NCI-H226 (cell line): ENCODE data around the gene MFN2.
"Not testable (repeated sequence)": the region's sequence is repeated elsewhere in the genome, so short reads cannot be mapped to it uniquely, and the experiment has no call there.

Experiments used
- DNase-seq: peaks from one replicate; pipeline ENCODE4 v3.0.0-alpha.2; 2015

MFN2 gene

DNA sequence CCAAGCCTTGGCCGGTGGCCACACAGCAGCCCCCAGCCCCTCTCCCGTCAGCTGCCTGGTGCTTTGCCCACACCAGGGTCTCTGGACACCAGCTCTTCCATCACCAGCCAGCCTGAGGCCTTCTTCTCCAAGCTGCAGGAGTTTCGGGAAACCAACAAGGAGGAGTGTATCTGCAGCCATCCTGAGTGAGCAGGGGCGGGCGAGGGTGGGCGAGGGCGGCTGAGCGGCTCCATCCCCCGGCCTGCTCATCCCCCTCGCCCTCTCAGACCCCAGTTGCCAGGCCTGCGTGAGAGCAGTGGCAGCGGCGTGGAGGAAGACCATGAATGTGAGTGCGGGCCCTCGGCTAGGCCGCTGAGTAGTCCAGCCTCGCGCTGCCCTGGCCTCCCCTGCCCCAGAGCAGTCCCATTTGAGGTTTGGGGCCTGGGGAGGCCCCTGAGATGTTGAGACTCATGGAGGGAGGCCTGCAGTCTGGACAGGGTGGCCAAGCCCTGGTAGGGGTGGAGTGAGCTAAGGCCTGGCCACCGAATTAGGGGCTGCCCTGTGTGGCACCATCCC is 48.8 kb downstream of the MFN2 start:
- no peak for DNase-seq

DNA sequence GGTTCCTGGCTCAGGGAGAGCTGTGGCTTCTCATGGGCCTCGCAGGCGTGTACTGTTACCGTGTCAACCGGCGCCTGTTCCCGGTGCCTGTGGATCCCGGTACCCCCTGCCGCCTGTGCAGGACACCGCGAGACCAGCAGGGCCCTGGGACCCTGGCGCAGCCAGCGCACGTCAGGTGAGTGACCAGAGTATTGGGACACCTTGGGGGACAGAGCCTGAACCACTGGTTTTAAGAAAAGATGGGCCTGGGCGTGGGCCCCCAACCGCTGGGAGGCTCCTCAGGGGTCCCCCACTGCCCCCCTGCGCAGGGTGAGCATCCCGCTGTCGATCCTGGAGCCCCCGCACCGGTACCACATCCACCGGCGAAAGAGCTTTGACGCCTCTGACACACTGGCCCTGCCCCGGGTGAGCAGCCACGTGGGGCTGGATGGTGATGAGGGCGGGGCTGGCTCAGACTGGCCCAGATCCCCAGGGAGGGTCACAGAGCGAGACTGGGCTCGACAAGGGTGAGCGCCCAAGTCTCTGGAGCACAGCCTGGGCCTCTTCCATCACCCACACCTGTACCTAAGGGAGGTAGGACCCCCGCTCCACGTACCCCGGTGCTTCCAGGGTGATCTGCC is 49.6 kb downstream of the MFN2 start:
- DNase-seq, result no peak

DNA sequence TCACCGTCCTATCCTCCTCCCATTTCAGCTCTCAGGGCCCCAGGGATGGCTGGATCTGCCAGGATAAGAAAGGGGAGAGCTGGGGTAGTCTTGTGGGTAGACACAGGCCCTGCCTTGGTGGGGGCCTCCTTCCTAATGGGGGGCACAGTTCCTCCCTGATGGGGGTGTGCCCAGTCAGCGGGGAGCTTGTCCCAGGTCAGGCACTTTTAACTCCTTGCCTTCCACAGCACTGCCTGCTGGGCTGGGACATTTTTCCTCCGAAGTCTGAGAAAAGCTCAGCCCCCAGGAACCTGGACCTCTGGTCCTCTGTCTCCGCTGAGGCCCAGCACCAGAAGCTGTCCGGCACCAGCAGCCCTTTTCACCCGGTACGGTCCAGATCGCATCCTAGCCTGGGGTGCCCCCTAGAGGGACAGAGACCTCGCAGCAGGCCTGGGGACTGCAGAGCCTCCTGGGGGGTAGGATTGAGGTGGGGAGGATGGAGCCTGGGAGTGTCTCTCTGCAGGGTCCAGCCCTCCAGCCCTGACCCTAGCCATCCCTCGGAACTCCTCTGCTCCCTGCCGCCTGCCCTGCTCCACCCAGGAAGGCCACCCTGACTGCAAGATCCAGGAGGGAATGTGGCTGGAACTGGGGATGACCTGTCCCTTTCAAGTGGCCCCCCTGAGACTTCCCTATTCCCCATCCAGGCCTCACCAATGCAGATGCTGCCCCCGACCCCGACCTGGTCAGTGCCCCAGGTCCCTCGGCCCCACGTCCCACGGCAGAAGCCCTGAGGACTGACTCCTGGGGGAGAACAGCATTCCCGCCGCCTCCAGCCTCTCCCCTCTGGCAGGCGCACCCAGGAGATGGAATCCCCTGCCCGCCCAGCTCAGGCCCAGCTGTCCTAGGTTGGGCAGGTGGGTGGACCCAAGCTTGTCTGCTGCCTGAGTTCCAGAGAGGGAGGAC is 51.1 kb downstream of the MFN2 start:
- DNase-seq, result no peak

DNA sequence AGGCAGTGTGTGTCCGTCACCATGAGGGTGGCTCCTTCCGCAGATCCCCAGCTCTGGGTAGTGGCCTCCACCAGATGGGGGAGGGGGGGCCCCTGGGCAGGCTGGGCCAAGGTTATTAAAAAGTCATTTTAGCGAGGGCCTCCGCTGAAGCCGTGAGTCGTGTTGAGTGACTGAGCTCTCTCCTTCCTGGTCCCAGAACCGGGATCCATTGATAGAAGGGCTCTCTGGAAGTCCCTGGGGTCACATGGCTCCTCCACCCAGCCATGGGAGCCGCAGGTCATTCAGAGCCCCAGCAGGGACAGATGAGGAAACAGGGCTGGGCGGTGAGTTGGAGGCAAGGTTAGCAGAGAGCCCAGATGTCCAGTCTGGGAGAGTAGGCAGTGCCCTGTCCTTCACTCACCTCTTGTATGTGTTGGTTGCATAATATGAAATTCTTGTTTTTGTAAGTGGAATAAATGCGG is 51.9 kb downstream of the MFN2 start:
- no peak for DNase-seq

DNA sequence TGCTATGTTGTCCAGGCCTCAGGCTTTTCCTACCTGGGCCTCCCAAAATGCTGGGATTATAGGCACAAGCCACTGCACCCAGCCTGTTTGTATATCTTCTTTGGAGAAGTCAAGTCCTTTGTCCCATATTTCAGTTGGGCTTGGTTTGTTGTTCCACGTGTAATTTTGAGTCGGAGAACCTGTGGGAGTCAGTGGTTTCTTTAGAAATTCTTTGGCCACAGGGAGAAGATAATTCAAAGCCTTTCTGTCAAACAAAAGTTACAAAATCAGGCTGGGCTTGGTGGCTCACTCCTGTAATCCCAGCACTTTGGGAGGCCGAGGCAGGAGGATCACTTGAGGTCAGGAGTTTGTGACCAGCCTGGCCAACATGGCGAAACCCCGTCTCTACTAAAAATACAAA is 53.2 kb downstream of the MFN2 start:
- not testable (repeated sequence) for DNase-seq

DNA sequence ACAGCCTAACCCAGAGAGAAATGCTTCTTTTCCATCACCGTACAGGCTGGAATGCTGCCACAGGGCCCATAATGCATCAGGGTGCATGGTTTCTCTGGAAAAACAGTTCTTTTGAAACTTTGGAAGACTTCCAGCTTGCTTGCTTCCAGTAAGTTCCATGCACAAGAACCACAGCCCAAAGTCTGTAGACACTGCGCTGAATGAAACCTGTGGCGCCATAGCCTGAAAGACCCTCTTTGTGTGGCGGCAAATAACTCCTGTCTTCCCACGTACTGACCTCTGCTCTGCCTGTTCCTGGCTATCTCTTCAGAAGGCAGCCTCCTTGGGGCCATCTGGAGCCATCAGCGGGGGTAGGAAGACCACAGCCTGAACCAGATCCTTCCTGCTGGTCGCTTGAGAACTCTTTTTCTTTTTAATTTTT is 54.1 kb downstream of the MFN2 start:
- DNase-seq, result no peak

DNA sequence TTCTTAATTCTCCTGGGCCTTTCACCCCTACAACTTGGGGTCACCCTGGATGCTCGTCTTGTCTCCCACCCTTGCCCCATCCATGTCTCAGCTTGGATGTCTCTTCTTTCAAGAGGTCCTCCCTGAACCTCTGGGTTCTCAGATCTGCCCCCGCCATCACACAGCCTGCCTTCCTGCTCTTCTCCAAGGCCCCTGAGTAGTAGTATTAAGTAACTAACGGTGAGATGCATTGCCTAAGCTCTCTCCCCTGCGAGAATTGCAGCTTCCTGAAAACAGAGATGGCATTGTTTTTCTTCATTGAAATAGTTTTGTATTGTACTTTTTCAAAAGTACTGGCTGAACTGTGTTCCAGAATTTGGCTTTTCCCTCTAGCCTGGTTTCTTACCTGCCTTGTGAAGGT is 55.1 kb downstream of the MFN2 start:
- DNase-seq, result no peak

DNA sequence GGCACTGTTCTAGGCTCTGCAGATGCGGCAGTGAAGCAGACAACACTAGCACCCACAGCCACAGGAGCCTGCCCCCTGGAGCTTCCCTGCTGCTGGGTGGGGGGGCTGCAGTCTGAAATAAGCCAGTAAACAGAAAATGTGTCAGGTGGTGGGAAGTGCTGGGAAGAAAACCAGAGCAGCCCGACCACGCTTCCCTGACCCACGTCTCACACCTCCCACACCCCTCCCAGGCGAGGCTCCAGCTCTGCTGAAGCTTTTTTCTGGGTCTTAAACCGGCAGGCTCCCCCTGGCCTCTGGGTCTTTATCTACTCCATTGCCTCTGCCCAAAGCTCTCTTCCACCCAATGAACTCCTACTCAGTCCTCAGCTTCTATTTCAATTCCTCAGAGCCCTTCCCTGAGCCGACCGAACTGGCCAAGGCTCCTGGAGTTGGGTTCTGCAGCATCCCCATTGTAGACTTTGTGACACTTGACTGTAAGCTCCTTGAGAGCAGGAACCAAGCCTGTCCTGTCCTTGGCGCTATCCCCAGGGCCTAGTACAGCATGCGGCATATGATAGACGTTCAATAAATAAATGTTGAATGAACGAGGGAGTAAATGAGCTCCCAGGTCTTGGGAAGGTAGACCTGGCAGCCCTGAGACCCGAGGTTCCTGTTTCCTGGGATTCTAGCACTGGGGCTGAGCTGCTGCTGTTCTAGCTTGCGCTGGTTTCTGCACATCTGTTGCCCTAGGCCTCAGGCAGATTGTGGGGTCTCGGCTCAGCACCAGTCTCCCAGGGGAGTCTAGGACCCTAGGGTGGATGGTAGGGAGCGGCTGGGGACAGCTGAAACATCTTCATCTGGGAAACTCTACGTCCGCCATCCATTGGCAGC is 57.5 kb downstream of the MFN2 start:
- no peak for DNase-seq

DNA sequence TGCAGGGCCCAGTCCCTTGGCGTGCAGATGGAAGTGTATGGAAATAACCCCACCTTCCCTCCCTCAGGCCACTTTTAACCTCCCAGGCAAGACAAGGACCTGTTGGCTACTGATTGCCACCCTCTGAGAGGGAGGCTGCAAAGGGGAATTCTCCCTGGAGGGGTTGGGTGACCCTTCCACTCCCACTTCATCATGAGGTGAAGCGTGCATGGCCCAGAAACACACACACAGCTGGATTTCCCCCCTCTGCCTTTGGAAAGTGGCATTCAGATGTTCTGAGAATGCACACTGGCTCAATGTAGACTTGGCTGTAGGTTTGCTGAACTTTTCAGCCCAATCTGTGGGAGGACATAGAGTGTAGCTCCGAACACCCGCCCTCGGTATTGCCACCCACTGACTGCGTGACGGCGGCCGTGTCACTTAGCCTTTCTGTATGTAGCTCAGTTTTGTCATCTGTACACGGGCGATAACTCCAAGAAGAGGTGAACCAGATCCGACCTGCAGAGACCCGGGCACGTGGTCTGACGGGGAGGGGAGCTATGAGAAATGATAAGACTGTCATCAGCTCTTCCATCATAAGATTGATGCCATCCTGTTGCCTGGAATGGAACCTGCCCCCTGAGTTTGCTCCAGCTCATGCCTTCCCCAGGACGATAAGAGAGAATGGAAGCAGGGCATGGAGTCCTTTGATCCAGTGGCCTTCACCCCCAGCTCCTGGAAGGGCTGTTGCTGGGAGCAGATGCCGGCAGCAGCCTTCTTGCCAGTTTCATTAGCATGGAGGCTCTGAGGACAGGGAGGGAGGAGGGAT is 58.3 kb downstream of the MFN2 start:
- peak; percentile 88 for DNase-seq

DNA sequence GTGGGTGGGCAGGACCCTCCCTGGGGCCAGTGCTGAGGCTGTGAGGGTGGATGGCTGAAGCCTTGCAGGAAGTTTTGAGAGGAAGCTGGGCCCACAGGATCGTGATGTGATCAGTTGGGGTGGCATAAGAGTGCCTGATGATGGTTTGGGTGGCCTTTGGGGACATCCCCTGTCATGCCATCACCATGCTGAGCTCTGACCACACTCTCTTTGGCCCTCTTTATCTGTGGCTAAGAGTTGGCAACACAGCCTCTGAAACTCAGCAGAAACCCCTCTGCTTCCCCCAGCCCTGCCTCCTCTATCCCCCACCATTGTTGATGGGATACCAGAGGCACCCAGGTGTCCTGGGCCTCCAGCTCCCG is 58.9 kb downstream of the MFN2 start:
- no peak for DNase-seq

DNA sequence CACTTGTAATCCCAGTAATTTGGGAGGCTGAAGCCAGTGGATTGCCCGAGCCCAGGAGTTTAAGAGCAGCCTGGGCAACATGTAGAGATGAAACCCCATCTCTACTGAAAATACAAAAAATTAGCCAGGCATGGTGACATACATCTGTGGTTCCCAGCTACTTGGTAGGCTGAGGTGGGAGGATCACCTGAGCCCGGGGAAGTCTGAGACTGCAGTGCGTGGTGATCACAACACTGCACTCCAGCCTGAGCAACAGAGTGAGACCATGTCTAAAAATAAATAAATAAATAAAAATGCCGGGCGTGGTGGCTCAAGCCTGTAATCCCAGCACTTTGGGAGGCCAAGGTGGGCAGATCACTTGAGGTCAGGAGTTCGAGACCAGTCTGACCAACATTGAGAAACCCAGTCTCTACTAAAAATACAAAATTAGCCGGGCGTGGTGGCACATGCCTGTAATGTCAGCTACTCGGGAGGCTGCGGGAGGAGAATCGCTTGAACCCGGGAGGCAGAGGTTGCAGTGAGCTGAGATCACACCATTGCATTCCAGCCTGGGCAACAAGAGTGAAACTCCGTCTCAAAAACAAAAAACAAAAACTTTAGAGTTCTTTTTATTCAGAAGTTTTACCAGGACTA is 59.7 kb downstream of the MFN2 start:
- not testable (repeated sequence) for DNase-seq

DNA sequence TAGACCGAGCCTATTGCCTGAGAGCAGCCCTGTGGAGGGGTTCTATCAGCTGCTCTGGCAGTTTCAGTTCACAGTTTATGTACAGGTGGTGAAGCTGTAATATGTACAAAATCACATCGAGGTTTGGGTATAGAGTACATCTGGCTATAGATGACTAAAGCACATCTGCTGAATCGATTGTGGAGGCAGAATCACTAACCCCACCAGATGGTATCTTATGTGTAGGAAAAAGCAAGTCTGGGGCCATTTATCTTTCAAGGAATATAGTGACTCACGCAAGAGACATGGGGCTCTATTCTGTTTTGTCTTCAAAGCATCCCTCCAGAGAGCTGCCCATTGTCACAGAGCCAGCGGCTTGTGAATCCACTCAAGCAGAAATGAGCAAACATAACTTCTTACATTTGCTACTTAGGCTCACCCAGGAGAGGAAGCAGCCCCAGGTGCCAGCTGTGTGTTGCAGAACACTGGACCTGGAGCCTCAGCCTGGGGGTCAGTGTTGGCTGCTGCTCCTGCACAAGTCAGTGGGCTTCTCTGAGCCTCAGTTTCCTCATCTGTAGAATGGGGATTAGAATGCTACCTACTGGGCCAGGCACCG is 60.3 kb downstream of the MFN2 start:
- DNase-seq, result no peak

DNA sequence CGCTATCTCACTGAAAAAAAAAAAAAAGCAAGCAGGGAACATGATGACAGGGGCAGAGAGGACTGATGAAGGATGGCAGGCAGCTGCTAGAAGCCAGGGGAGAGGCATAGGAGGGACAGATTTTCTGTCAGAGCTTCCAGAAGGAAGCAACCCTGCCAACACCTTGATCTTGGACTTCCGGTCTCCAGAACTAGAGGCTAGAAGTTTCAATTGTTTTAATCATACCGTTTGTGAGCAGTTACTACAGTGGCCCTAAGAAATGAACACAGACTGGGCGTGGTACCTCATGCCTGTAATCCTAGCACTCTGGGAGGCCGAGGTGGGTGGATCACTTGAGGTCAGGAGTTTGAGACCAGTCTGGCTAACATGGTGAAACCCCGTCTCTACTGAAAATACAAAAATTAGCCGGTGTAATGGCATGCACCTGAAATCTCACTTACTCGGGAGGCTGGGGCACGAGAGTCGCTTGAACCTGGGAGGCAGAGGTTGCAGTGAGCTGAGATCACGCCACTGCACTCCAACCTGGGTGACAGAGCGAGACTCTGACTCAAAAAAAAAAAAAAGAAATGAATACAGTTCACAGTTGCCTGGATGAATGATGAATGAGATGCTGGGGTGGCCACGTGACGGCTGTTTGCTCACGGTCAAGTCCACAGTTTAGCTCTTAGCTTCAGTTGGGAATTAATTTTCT is 64.1 kb downstream of the MFN2 start:
- DNase-seq, result not testable (repeated sequence)

DNA sequence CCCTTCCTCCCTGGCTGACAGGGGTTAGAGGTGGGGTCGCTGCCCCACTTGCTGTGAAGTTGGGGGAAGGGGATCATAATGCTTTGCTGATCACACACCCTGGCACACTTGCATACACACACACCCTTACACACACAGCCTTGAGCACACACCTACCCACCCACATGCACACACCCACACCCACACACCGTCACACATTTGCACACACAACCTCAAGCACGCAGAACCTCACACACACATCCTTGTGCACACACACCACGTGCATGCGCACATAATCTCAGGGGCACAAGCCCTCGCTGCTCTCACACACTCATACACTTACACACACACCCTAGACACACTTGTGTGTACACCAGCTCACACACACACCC is 66.5 kb downstream of the MFN2 start:
- no peak for DNase-seq

DNA sequence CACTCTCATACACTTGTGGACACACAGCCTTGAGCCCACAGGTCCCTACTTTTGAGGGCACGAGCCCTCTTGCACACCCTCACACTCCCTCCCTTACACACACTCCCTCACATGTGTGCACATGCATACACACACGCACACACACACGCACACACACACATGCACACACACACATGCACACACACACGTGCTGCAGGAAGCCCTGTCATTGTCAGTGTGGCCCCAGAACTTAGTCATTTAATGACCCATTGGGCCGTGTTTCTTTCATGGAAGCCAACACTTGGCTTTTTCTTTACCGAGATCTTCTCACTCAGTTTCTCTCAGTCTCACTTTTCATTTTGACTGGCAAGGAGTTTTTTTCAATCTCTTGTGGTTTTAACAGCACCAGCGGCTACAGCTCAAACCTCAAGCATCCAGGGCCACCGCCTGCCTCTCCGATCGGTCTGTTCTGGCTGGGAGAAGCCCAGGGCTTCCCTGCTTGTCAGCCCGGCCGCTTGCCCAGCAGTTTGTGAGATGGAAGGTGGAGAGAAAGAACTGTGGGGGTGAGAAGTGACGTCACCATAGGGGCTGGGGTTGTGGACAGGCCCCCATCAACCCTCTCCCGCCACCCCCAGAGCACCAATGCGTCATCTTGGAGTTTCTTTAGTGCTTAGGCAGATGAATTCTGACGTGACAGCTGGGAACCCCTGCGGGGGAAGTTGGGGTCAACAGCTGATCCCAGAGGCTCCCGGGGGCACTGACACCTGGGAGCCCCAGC is 67.1 kb downstream of the MFN2 start:
- DNase-seq, result no peak

DNA sequence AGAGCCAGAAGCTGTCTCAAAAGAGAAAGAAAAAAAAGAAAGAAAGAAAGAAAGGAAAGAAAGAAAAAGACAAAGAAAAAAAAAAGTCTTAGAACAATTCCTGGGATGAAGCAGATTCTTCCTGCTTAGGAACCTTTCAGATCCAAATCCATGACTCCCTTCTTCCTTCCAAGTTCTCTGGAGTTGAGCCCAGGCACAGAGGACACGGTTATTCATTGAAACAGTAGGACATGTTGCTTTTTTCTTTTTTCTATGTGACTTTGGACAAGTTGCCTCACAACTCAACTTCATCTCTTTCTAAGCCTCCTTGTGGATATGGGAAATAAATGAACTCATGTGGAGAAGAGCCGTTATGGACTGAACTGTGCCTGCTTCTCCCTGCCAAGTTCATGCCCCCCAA is 68.1 kb downstream of the MFN2 start:
- no peak for DNase-seq

DNA sequence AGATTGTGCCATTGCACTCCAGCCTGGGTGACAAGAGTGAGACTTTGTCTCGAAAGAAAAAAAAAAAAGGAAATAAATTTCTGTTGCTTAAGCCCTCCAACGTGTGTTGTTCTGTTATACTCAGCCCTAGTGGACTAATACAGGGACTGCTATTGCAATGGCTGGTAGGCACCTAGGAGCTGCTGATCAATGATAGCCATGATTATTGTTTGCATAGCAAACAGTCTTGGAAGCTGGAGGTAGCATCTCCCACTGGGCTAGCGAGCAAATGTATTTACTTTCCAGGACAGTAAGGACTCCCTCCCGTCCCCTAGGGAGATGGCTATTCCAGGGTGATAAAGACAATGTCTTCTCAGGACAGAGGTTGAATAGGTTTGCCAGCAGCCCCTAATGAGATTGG is 69.4 kb downstream of the MFN2 start:
- no peak for DNase-seq

DNA sequence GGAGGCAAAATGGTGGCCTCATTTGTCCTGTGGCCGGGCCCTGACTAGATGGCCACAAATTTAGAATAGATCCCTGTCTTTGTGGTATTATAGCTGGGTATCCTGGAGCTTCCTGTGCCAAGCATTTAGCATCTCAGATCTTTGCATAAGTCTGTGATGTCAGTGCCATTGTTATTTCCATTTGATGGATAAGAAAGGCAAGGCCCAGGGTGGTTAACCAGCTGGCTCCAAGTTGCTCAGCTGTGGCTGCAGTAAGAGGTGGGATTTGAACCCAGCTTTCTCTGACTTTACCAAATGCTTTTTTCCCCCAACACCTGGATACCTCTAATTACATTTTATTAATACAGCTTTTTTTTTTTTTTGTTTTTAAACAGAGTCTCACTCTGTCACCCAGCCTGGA is 71.1 kb downstream of the MFN2 start:
- DNase-seq, result no peak

DNA sequence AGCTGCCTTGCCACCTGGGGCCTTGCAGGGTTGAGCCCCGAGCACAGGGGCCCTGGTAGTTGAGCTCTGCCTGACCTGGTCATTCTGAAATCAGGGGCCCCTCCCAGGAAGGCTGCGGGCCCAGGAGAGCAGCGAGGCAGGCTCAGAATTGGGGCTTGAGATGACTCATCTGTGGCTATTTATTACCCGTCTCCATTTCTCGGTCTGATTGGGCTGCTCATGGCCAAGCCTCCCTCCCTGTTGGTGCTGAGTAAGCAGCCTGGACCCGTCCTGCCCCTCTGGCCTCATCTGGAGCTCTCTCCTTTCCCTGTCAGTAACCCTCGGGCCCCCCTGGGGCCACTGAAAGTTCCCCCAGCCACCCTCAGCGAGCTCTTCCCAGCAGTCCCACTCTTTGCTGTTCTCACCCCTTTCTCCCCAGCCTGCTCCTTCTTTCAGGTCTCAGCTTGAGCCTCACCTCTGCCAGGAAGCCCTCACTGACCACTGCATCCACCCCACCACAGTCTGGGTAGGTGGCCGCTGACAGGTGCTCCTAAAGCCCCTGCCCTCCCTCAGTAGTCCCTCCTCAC is 71.8 kb downstream of the MFN2 start:
- peak; percentile 86 for DNase-seq
